ENCODE results near the gene CIRBP.

CIRBP gene

DNA sequence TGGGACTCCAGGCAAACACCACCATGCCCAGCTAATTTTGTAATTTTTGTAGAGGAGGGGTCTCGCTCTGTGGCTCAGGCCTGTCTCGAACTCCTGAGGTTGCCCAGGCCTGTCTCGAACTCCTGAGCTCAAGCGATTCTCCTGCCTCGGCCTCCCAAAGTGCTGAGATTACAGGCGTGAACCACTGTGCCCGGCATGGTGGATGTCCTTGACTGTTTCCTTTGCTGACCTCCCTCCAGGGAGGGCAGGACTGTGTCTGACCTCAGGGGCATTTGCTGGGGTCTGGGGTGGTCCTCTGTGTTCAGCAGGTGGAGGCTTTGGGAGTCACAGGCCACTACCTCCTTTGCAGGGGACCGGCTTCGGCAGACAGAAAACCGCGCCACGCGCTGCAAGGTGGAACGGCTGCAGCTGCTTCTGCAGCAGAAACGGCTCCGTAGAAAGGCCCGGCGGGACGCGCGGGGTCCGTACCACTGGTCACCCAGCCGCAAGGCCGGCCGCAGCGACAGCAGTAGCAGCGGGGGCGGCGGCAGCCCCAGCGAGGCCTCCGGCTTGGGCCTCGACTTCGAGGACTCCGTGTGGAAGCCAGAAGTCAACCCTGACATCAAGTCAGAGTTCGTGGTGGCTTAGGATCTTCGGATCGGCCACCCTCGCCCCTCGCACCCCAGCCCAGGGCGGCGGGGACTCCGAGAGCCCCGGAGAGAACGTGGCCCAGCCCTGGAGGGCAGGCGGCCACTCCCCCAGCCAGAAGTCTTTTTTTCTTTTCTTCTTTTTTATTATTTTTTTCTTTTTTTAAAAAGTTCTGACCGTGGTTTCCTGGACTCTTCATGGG, 12.3 kb upstream of the CIRBP start:
- no peak for DNase-seq

DNA sequence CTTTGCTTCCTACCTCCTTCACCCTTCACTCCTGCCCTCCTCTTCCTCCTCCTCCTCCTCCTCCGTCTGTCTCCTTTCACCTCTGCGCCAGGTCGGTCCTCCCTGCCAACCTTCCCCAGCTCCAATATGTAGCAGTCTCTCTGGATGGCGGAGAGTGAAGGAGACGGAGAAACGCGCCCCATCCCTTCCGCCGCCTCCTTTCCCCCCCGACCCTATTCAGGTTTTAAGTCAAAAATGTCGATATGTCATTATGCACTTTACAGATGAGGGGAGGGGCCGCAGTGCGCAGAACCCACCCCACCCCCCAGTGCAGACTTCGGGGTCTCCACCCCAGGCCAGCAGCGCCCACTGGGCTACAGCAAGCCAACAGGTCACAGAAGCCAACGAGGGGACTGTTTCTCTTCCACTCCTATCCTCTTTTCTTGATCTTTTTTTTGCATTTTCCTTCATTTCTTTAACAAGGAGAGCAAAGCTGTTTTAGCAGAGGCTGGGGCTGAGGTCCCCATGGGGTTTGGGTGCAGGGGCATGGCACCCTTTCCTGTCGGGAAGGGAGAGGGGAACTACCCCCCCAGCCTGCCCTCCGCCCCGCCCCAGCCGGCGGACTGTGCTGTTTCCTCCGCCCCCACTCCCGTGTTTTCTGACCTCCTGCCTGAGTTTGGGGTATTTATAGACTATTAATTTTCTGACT, 11.5 kb upstream of the CIRBP start:
- DNase-seq: no peak

GRCh38 chr19:1258163-1258492, 11.0 kb upstream of the CIRBP start:
- DNase-seq: no peak

- no peak for DNase-seq
These were observed 10.4 kb upstream of the CIRBP start for GRCh38 chr19:1258707-1259205.

DNA sequence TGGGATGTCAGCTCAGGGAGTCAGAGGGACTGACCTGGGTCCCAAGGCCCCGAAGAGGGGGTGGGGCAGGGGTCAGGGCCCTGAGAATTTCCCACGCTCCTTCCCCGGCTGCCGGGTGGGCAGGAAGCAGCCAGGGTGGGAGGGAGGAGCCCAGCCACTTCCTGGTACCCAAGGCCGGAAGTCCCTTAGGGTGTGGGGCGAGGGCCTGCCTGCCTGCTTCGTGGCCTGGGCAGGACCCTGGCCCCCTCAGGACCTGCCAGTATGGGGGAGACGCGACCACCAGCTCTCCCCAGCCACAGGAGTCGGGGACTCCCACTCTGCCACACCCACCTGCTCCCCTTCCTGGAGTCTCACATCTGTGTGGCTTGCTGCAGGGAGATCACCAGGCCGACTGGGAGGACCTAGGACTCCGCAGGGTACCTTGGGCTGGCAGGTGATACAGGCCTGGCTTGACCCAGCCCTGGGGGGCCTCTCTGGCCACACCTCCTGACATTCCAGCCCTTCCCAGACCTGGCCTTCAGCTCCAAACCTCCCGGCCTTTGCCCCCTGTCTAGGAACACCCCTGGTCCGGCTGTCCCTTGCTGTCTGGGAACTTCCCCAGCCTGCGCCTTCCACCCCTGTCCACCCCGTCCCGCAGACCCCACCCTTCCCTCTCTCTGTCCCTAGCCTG, 9.8 kb upstream of the CIRBP start:
- no peak for DNase-seq

DNA sequence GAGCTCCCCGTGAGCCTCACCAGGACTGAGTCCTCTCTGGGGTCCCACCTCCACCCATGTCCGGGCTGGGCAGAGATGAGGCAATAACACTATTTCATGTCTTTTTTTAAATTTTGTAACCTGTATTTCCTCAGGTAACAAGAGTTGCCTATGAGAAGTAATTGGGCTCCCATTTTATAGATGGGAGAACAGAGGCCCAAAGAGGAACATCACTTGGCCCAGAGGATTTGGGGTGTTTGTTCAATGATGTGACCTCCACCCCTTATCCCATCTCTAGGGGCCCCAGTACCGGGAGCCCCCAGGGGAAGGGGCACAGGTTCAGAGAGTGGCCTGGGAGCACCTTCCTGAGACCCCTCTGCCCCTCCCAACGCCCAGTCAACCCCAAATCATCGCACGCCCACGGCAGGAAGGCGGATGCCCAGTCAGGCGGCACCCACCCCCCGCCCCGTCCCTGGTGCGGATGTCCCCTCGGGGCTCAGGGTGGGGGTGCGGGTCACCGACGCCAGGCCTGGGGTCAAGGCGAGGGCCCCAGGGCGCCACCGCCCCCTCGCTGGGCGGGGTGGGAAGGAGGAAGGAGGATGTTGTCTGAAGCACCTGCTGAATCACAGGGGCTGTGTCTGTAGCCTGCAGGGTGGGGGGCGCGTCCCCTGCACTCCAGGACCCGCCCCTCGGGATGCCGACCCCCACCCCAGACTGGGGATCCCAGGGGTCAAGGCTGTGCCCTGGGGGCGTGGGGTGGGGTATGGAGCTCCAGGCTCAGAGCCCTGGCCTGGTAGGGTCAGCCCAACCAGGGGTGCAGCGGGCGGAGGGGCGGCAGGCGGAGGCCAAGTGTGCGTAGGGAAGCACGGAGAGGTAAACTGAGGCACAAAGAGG, 9.0 kb upstream of the CIRBP start:
- no peak for DNase-seq

GRCh38 chr19:1260749-1261537, 8.2 kb upstream of the CIRBP start:
- peak; percentile 97 for DNase-seq

DNA sequence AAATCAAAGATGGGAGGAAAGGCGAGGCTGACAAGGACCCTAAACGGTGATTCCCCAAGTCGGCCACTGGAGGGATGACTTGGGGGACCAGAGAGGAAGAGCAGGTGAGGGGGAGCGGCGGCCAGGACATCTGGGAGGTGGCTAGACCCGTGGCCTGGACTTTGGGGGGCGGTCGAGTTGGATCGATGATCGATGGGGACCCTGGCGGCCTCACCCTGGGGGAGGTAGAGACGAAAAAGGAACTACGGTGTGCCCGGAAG, 7.7 kb upstream of the CIRBP start:
- DNase-seq: no peak

GRCh38 chr19:1261798-1262622, 7.1 kb upstream of the CIRBP start:
- no peak for DNase-seq

DNA sequence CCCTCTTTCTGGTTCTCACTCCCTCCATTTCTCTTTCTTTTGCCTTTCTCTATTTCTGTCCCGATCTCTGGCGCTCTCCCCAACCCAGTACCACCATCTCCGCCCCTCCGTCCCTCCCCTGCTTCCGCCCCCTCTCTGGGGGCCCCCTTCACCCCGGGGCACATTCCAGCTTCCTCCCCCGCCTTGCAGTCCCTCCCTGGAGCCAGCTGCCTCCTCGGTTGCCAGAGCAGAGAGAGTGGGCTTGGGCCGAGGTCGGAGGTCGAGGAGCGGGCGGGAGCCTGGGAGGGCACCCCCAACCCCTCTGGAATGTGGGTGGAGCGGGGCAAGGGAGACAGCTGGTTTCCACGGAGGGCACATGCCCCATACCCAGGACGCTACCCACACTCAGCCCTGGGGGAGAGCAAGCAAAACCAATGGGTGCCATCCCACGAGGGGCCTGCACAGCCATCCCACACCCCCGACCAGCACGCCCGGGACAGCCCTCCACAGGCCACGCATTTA, 6.5 kb upstream of the CIRBP start:
- no peak for DNase-seq

DNA sequence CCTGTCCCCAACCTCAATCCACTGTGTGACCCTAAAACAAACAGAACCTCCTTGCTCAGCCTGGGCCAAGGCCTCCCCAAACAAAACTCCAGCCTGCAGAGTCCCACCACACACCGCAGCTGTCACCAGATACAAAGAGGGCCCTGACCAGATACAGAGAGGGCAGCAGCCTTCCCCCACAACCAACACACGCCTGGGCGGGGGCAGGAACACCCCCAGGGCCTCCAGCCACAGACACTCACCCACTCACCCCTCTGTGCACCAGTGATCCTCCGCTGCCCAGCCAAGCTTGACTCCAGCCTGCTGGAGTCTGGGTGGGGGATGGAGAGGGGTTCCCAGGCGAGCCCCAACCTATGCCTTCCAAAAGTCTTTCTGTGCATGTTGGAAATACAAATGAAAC, 5.9 kb upstream of the CIRBP start:
- DNase-seq: no peak

DNA sequence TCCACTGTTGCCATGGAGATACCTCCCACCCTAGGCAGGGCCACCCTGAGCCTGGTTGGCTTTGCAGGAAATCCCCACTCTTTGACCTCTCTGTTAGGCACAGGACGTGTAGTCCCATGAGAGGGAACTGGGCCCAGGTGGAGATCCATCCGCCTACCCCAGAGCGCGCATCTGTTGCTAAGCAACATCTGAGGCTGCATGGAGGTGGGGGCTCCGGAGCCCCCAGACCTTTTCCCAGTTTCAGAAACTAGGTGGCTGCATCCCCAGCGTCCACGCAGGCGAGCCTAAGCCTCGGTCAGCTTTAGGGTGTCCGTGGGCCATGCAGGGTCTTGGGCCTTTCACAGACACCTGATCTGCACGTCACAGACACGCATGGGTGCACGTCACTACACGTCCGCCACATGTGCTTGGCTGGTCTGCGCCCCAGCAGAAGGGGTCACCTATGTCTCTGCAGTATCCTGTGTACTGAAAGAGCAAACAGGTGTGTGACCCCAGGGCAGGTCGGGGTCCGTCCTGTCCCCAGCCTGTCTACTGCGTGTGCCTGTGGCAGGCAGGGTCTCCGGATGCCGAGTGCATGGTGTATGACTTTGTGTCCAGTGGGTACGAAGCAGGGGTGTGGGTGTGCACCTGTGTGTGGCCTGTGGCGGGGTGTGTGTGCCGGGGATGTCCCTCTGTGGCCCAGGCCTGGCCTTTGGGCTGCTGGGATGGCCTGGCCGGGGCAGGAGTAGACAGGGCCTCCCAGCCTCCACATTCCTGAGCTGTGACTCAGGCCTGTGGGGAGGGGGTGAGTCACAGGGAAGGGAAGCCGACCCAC, 4.1 kb upstream of the CIRBP start:
- DNase-seq: peak; percentile 73

DNA sequence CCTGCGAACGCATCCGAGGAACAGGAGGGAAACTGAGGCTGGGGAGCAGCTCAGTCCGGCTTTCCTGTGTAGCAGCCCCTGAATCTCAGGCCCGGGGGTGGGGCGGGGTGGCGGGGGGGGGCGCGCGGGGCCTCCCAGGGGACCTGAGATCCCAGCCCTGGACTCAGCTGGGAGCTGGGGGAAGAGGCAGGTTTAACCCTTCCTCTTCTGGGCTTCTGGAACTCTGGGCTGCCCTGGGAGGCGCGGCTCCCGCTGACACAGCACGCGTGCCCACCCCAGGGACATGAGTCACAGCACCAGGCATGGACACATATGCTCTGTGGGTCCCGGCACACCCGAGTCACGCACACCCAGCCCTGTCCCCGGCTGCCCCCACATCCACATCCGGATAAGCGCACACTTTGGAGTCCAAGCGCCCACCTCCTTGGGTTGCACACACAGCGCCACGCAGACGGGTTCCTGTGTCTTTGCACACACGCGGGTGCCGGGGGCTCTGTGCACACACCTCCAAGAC, 3.5 kb upstream of the CIRBP start:
- peak; percentile 76 for DNase-seq

DNA sequence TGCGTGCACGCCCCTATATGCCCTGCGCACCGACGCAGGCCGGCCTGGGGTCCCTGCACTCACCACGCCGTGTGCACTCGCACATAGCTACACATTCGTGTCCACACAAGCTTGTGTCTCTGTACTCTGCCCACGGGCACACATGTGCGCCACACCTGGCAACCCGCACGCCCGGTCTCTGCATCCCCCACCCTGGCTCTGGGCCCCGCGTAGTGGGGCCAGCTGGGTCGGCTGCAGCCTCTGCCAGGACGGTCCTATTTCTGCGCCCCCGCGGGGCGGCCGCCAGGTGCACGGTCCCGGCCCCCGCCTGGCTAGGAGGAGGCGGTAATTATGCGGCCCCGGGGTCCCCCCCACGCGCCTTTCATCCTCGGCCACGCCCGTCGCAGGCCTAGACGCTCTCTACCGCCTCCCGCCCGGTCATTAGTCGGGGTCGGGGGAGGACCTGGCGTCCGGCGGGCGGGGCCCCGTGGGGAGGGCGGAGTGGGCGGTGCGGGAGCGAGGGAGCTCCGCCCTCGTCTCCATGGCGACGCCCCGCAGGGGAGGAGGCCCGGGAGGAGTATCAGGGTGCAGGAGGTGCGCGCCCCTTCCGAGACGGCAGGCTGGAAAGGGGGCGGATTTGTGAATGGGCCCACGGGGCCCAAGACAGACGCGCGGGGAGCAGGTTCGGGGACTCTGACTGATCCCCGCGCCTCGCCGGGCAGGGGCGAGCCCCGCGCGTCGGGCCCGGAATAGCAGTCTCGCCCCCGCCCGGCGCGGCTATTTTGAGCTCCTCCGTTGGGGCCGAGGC, 2.8 kb upstream of the CIRBP start:
- peak; percentile 87 for DNase-seq

- DNase-seq: peak; percentile 89
These were observed 2.1 kb upstream of the CIRBP start for GRCh38 chr19:1266916-1267476.

DNA sequence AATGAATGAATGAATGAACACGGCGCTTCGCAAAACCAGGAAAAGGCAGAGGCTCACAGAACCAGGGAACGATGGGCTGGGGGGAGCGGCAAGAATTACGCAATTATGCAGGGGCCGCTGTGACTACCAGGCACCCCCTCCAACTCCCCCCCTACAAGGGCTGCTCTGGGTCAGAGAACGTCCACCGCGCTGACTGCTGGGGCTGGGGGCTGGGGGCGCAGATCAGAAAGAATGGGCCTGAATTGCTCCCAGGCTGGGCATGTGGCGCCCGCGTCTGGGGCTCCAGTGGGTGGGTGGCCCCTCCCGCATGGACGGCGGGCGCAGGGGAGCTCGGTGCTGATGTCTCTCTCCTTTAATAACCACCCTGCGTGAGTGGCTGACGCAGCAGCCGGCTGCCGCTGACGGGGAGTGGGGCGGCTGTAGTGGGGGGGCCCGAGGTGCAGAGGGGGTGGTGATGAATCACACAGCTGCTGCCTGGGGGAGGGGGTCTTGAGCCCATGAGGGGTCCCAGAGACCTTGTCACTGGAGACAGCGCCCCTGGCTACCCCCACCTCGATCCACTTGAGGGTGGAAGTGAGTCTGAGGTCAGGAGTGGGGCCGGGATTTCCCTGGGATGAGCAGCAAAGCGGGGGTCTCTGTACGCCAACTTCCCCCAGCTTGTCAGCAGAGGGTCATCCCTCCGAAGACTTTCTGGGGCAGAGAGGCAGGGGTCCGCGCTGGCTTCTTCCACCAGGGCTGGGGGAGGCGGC, 1.5 kb upstream of the CIRBP start:
- no peak for DNase-seq

- DNase-seq: no peak
These were observed 687 bp upstream of the CIRBP start for GRCh38 chr19:1268226-1269064.

All from right forelimb (tissue), 1 donor.